Ishikawa (cell line): ENCODE measurements around the gene PLXNB2.

Experiments used
- CEBPB ChIP-seq: IDR thresholded peaks from 2 replicates; pipeline ENCODE4 v1.6.1; 2012
- CREB1 ChIP-seq: IDR thresholded peaks from 2 replicates; pipeline ENCODE4 v1.6.1; 2012; ENCODE audit warnings: low read depth
- EGR1 ChIP-seq: IDR thresholded peaks from 2 replicates; pipeline ENCODE4 v1.6.1; 2012
- EP300 ChIP-seq: IDR thresholded peaks from 2 replicates; pipeline ENCODE4 v1.6.1; 2012; ENCODE audit warnings: borderline replicate concordance
- FOXM1 ChIP-seq: IDR thresholded peaks from 2 replicates; pipeline ENCODE4 v1.6.1; 2012; ENCODE audit warnings: low read depth, borderline replicate concordance
- NFIC ChIP-seq: IDR thresholded peaks from 2 replicates; pipeline ENCODE4 v1.6.1; 2012
- RAD21 ChIP-seq: IDR thresholded peaks from 2 replicates; pipeline ENCODE4 v1.6.1; 2012; ENCODE audit warnings: low read depth
- TAF1 ChIP-seq: IDR thresholded peaks from 2 replicates; pipeline ENCODE4 v1.6.1; 2012; ENCODE audit warnings: low read depth, mild to moderate bottlenecking
- TCF12 ChIP-seq: IDR thresholded peaks from 2 replicates; pipeline ENCODE4 v1.6.1; 2012; ENCODE audit warnings: low read depth
- TEAD4 ChIP-seq: IDR thresholded peaks from 2 replicates; pipeline ENCODE4 v1.6.1; 2012
- YY1 ChIP-seq: IDR thresholded peaks from 2 replicates; pipeline ENCODE4 v1.6.1; 2012; ENCODE audit warnings: low read depth
- ZBTB7A ChIP-seq: IDR thresholded peaks from 2 replicates; pipeline ENCODE4 v1.6.1; 2012; ENCODE audit warnings: low read depth
- TF ChIP-seq, protein P1 (sequence below): IDR thresholded peaks from 2 replicates; pipeline ENCODE4 v1.6.1; 2012
- TF ChIP-seq, protein P2 (sequence below): IDR thresholded peaks from 2 replicates; pipeline ENCODE4 v1.6.1; 2012; ENCODE audit warnings: low read depth, mild to moderate bottlenecking
- TF ChIP-seq, protein P3 (sequence below): IDR thresholded peaks from 2 replicates; pipeline ENCODE4 v1.6.1; 2012

Gene PLXNB2

GRCh38 chr22:50347157-50347556 lies 39.7 kb upstream of the PLXNB2 start:
- TF ChIP-seq CEBPB = no peak
- TF ChIP-seq FOXM1 = no peak
- TF ChIP-seq CREB1 = no peak
- TF ChIP-seq TCF12 = no peak
- TF ChIP-seq TAF1 = no peak
- no peak for TF ChIP-seq YY1
- TF ChIP-seq, protein P1, sequence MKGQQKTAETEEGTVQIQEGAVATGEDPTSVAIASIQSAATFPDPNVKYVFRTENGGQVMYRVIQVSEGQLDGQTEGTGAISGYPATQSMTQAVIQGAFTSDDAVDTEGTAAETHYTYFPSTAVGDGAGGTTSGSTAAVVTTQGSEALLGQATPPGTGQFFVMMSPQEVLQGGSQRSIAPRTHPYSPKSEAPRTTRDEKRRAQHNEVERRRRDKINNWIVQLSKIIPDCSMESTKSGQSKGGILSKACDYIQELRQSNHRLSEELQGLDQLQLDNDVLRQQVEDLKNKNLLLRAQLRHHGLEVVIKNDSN = no peak
- TF ChIP-seq, protein P2, sequence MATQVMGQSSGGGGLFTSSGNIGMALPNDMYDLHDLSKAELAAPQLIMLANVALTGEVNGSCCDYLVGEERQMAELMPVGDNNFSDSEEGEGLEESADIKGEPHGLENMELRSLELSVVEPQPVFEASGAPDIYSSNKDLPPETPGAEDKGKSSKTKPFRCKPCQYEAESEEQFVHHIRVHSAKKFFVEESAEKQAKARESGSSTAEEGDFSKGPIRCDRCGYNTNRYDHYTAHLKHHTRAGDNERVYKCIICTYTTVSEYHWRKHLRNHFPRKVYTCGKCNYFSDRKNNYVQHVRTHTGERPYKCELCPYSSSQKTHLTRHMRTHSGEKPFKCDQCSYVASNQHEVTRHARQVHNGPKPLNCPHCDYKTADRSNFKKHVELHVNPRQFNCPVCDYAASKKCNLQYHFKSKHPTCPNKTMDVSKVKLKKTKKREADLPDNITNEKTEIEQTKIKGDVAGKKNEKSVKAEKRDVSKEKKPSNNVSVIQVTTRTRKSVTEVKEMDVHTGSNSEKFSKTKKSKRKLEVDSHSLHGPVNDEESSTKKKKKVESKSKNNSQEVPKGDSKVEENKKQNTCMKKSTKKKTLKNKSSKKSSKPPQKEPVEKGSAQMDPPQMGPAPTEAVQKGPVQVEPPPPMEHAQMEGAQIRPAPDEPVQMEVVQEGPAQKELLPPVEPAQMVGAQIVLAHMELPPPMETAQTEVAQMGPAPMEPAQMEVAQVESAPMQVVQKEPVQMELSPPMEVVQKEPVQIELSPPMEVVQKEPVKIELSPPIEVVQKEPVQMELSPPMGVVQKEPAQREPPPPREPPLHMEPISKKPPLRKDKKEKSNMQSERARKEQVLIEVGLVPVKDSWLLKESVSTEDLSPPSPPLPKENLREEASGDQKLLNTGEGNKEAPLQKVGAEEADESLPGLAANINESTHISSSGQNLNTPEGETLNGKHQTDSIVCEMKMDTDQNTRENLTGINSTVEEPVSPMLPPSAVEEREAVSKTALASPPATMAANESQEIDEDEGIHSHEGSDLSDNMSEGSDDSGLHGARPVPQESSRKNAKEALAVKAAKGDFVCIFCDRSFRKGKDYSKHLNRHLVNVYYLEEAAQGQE = no peak
- no peak for TF ChIP-seq RAD21
- TF ChIP-seq EGR1 = no peak
- TF ChIP-seq NFIC = no peak
- TF ChIP-seq ZBTB7A = no peak
- TF ChIP-seq, protein P3, sequence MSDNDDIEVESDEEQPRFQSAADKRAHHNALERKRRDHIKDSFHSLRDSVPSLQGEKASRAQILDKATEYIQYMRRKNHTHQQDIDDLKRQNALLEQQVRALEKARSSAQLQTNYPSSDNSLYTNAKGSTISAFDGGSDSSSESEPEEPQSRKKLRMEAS = no peak
- TF ChIP-seq EP300 = no peak
- TF ChIP-seq TEAD4 = no peak

GRCh38 chr22:50346470-50346869 lies 39.0 kb upstream of the PLXNB2 start:
- TF ChIP-seq CEBPB (no peak), TEAD4 (no peak), FOXM1 (no peak), CREB1 (no peak), NFIC (no peak), EP300 (no peak), ZBTB7A (no peak)
- TF ChIP-seq, protein P1 = no peak
- TF ChIP-seq, protein P3 = no peak

GRCh38 chr22:50343541-50343935 lies 36.1 kb upstream of the PLXNB2 start:
- no peak for TF ChIP-seq TCF12
- TF ChIP-seq, protein P2 = no peak
- no peak for TF ChIP-seq CEBPB
- no peak for TF ChIP-seq NFIC
- no peak for TF ChIP-seq FOXM1
- TF ChIP-seq, protein P3 = no peak
- TF ChIP-seq ZBTB7A = no peak

- TF ChIP-seq CEBPB = no peak
- TF ChIP-seq, protein P1 = no peak
- TF ChIP-seq, protein P2 = no peak
- no peak for TF ChIP-seq TEAD4
- TF ChIP-seq CREB1 = no peak
- TF ChIP-seq, protein P3 = peak; percentile 81
- TF ChIP-seq YY1 = peak; percentile 81
These were observed 35.5 kb upstream of the PLXNB2 start, which contains the start of gene PPP6R2 for GRCh38 chr22:50342651-50343540. TSS of gene PPP6R2 (plus strand) at chr22:50343327. CDS start at chr22:50393909, 50,582 bp downstream.
